ENCODE measurements around the gene BCR. TPM values are rescaled to one million over a fixed set of nuclear protein-coding genes. Genes with fewer than 3 reads are reported as not detected.

BCR gene
- total and polyA plus RNA-seq, 2 of the 4 experiments (the other 2 are of a cell fraction), result 28.9 to 44.6 TPM

DNA sequence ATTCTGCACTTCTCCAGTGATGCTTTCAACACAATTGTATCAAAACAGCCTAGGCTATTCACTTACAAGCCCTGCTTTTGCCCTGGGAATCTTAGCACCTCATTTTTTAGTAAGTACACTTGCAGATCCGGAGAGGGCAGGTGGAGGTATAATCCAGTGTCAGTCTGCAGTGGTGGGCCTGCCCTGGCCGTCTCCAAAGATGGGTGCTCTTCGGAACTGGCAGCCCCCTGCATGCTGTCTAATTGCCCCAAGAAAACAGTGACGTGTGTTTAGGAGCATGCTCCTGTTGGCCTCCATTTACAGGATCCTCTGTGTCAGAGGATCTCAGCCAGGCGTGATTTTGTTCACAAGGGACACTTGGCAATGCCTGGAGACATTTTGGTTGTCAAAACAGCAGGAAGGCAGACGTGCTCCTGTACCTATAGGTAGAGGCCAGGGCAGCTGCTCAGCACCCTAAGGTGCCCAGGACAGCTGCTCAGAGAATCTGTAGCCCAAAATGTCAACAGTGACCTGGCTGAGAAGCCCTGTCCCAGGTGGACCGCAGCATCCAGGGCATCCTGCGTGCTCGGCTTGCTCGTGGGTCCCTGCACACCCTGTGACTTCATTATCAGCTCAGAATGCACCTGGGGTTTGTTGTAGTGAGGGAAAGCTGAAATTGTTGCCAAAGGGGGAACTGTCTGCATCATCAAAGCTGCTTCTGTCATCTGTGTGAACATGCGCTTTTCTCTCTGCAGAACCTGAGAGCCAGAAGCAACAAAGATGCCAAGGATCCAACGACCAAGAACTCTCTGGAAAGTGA is 90.7 kb downstream of the BCR start:
- no peaks in the 10 kb centered on the region for H3K79me1 ChIP-seq (ENCODE audit: low read depth in 1 of 2, low read length in 2 of 2)
- no peaks in the 10 kb centered on the region for H3K9me1 ChIP-seq (ENCODE audit: insufficient read depth, low read length)
- no peak overlapping the region for H3K4me2 ChIP-seq (ENCODE audit: low read depth, low read length)
- no peak overlapping the region for H2AK5ac ChIP-seq (ENCODE audit: low read depth, low read length)
- H3K14ac ChIP-seq (replicated peaks; ENCODE audit: low read depth, low read length), result no peak overlapping the region
- no TSS peak for BruUV-seq (replicated peaks)
- dilution Hi-C loops (cut with HindIII; ENCODE audit: low sequenced_read_pairs, unreplicated experiment), result no loop called here
- WGBS, 2 experiments (ENCODE audit: extremely low coverage in 2 of 2, insufficient read length in 1 of 2), result 95% methylated on average over 7 of the region's 12 CpGs; no CpG with 5 or more reads in 1 of the 2 experiments
- CTCF ChIA-PET, result interaction anchor here (0.6 to 1.0 kb wide), 2 partner anchors 93 to 97 kb away, joined by 3 to 4 read pairs; no protein-coding TSS in a partner anchor
- H3K36me3 ChIP-seq (ENCODE audit: control insufficient read depth, insufficient read depth, low read length), result peaks cover 45% of the 10 kb centered on the region
- no peak overlapping the region for H2BK120ac ChIP-seq (ENCODE audit: low read depth, low read length)
- no peak overlapping the region for H3K18ac ChIP-seq (ENCODE audit: low read depth, low read length)
- ATAC-seq (ENCODE audit: low read depth), result no peak
- H2AK9ac ChIP-seq (replicated peaks; ENCODE audit: low read depth, low read length, poor library complexity), result no peak overlapping the region
- no peak overlapping the region for H3K4ac ChIP-seq (ENCODE audit: low read depth, low read length)
- no peak overlapping the region for H3K9ac ChIP-seq (ENCODE audit: low read depth, low read length)
- no peak overlapping the region for H2BK5ac ChIP-seq (ENCODE audit: low read depth, low read length, poor library complexity, severe bottlenecking)
- no peaks in the 10 kb centered on the region for H3K4me1 ChIP-seq (ENCODE audit: control insufficient read depth, insufficient read depth, low read length)
- no peak overlapping the region for H4K8ac ChIP-seq (ENCODE audit: low read depth in 2 of 2, low read length in 2 of 2)
- no peak overlapping the region for H4K91ac ChIP-seq (ENCODE audit: insufficient read depth, low read depth, low read length)
- no peaks in the 10 kb centered on the region; the same call in 1 of the 2 replicates for H4K20me1 ChIP-seq (ENCODE audit: insufficient read depth, low read length)
- no peak overlapping the region for H2BK20ac ChIP-seq (ENCODE audit: low read depth, low read length)
- intact Hi-C loops (cut with micrococcal nuclease), result no loop called here
- H3K9me3 ChIP-seq (ENCODE audit: control insufficient read depth, insufficient read depth, low read length), result no peaks in the 10 kb centered on the region
- H2BK15ac ChIP-seq (ENCODE audit: low read depth, low read length), result no peak overlapping the region
- POLR2A ChIA-PET (ENCODE audit: unreplicated experiment), result no interaction called here
- H4K5ac ChIP-seq (ENCODE audit: low read depth, low read length), result no peak overlapping the region
- H3K56ac ChIP-seq (ENCODE audit: extremely low read depth, insufficient read depth, low read length), result no peak overlapping the region
- H2AFZ ChIP-seq (replicated peaks; ENCODE audit: low read length, poor library complexity), result no peak overlapping the region
- no peak overlapping the region for H3K4me3 ChIP-seq (ENCODE audit: insufficient read depth, low read depth, low read length)
- no peak for DNase-seq
- in situ Hi-C loops (cut with MboI; ENCODE audit: low sequenced_read_pairs), result no loop called here
- H3K27me3 ChIP-seq (ENCODE audit: control insufficient read depth, insufficient read depth, low read length), result no peaks in the 10 kb centered on the region
- H3K27ac ChIP-seq (ENCODE audit: insufficient read depth, low read length), result no peak overlapping the region
- H3K23ac ChIP-seq (ENCODE audit: low read depth, low read length), result no peak overlapping the region
- no peak for TF ChIP-seq CEBPB (IDR thresholded peaks at IDR 0.05; ENCODE audit: low read depth, low read length)
- no peak for TF ChIP-seq MXI1 (IDR thresholded peaks at IDR 0.05; ENCODE audit: borderline replicate concordance, low read depth, low read length)
- TF ChIP-seq, protein P1, sequence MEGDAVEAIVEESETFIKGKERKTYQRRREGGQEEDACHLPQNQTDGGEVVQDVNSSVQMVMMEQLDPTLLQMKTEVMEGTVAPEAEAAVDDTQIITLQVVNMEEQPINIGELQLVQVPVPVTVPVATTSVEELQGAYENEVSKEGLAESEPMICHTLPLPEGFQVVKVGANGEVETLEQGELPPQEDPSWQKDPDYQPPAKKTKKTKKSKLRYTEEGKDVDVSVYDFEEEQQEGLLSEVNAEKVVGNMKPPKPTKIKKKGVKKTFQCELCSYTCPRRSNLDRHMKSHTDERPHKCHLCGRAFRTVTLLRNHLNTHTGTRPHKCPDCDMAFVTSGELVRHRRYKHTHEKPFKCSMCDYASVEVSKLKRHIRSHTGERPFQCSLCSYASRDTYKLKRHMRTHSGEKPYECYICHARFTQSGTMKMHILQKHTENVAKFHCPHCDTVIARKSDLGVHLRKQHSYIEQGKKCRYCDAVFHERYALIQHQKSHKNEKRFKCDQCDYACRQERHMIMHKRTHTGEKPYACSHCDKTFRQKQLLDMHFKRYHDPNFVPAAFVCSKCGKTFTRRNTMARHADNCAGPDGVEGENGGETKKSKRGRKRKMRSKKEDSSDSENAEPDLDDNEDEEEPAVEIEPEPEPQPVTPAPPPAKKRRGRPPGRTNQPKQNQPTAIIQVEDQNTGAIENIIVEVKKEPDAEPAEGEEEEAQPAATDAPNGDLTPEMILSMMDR (conservative IDR thresholded peaks at IDR 0.05; ENCODE audit: low read depth, low read length), result no peak
- TF ChIP-seq FOS (IDR thresholded peaks at IDR 0.05; ENCODE audit: low read depth, low read length), result no peak
- no peak for TF ChIP-seq NFE2L2 (IDR thresholded peaks at IDR 0.05; ENCODE audit: low read depth, low read length)
- no peak for TF ChIP-seq MAFK (IDR thresholded peaks at IDR 0.05; ENCODE audit: low read depth, low read length)
- no peak for TF ChIP-seq MAZ (IDR thresholded peaks at IDR 0.05; ENCODE audit: borderline replicate concordance, low read depth, low read length)
- no peak for TF ChIP-seq SMC3 (IDR thresholded peaks at IDR 0.05; ENCODE audit: low read depth, low read length)
- no peak for TF ChIP-seq RCOR1 (IDR thresholded peaks at IDR 0.05; ENCODE audit: insufficient replicate concordance, low read length)
- TF ChIP-seq CHD1 (IDR thresholded peaks at IDR 0.05; ENCODE audit: low read depth, low read length), result no peak
- TF ChIP-seq RFX5 (IDR thresholded peaks at IDR 0.05; ENCODE audit: low read depth, low read length), result no peak
- no peak for TF ChIP-seq RAD21 (IDR thresholded peaks at IDR 0.05; ENCODE audit: low read length)
- TF ChIP-seq, protein P2, sequence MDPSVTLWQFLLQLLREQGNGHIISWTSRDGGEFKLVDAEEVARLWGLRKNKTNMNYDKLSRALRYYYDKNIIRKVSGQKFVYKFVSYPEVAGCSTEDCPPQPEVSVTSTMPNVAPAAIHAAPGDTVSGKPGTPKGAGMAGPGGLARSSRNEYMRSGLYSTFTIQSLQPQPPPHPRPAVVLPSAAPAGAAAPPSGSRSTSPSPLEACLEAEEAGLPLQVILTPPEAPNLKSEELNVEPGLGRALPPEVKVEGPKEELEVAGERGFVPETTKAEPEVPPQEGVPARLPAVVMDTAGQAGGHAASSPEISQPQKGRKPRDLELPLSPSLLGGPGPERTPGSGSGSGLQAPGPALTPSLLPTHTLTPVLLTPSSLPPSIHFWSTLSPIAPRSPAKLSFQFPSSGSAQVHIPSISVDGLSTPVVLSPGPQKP (IDR thresholded peaks at IDR 0.05; ENCODE audit: borderline replicate concordance, low read depth, low read length), result no peak
- TF ChIP-seq, protein P3, sequence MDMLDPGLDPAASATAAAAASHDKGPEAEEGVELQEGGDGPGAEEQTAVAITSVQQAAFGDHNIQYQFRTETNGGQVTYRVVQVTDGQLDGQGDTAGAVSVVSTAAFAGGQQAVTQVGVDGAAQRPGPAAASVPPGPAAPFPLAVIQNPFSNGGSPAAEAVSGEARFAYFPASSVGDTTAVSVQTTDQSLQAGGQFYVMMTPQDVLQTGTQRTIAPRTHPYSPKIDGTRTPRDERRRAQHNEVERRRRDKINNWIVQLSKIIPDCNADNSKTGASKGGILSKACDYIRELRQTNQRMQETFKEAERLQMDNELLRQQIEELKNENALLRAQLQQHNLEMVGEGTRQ (IDR thresholded peaks at IDR 0.05; ENCODE audit: low read depth, low read length), result no peak
- TF ChIP-seq BHLHE40 (IDR thresholded peaks at IDR 0.05; ENCODE audit: low read depth, low read length), result no peak

Data from IMR-90 (cell line).